HCEC 1CT (cell line): ENCODE results near the gene GADL1.

Source experiments
- DNase-seq: peaks from one replicate; pipeline ENCODE4 v3.0.0-alpha.2; 2017

The GADL1 gene

GRCh38 chr3:30753766-30754165, 140.7 kb downstream of the GADL1 start:
- no peak for DNase-seq

DNA sequence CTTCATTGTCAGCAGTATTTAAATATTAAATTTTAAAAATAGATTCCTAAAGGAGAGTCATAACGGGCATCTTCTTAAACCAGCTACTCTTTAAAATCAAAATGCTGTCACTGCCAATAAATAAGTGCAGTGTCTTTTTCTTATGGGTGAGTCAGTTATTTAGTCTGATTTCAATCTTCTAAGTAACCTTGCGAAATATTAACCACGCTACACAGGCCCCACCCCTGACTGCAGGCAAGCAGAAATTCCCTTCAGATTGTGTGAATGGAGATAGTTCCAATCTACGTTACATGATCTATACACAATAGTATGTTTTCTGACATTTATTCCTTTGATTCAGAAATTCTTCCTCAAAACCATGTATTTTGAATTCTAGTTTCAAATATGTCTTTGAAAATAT, 141.5 kb downstream of the GADL1 start:
- peak; percentile 82 for DNase-seq

DNA sequence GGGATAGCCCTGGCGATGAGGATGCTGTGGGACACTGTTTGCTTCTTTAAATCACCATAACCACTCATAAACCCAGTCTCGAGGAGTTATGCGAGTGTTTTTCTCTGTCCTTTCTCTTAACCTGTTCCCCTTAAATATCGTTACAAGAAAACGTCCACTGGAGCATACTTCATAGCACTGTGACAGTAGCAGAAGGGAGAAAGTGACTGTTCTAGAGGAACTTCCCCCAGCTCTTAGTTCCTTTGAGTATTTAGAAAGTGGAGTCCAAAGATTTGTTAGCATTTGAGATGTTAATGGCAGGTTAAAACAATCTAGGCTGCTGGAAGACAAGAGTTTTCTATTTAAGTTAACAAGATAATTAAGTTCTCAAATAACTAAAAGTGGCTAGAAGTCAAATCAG, 142.0 kb downstream of the GADL1 start:
- DNase-seq, result no peak

GRCh38 chr3:30751610-30752299, 142.7 kb downstream of the GADL1 start:
- peak; percentile 37 for DNase-seq

- DNase-seq, result no peak
Observed at GRCh38 chr3:30750967-30751366, 143.5 kb downstream of the GADL1 start.

DNA sequence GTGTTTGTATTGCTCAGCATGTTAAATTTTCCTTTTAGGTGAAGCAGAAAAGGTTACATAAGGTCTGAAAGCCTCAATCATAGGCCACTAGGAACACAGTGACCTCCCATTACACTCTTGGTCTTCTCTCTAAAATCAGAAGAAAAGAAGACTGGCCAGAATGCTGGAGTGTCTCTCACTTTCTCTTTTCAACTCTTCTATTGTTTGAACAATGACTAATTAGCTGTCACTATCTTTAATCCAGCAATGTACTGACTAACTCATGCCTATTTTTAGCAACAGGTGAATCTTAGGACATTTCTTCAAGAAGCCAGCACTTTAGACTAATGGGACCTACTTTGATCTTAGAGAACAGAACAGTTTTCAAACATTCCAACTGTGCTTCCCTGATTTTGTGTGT, 145.2 kb downstream of the GADL1 start:
- no peak for DNase-seq

DNA sequence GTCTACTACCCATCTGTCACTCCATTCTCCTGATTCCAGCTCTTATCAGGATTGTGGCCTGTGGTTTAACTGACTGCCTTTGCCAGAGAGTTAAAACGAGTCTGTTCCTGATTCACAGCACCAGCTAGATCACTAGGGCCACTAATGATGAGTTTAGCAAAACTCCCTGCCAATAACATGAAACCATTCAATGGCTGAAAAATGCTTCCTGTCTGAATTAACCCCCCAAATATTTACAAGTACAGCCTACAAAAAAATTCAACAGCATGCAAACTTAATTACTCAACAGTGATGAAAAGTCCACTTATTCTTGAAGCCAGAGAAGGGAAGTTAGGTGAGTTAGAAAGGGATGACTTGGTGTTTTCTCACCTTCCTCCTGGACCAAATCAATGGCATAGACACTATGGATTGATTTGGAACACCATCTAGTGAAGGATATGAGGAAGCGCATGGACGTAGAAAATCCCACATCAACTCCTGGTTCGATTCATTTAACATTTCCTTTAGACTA, 146.6 kb downstream of the GADL1 start:
- peak; percentile 44 for DNase-seq

- DNase-seq, result no peak
Observed at GRCh38 chr3:30743641-30744317, 150.7 kb downstream of the GADL1 start.

GRCh38 chr3:30742796-30743619, 151.5 kb downstream of the GADL1 start:
- DNase-seq, result no peak

DNA sequence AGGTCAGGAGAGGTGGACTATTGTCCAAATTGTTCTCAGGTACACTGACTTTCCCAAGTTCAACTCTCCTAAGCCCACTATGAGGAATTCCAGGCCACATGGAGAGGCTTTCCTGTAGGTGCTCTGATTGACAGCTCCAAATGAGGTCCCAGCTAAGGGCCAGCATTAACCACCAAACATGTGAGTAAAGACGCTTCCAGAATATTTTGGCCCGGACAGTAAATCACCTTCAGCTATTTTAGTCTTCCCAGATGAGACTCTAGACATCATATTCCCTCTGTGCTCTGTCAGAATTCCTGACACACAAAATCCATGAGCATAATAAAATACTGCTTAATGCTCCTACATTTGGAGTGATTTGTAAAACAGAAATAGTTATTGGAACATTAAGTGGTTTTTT, 152.6 kb downstream of the GADL1 start:
- no peak for DNase-seq

DNA sequence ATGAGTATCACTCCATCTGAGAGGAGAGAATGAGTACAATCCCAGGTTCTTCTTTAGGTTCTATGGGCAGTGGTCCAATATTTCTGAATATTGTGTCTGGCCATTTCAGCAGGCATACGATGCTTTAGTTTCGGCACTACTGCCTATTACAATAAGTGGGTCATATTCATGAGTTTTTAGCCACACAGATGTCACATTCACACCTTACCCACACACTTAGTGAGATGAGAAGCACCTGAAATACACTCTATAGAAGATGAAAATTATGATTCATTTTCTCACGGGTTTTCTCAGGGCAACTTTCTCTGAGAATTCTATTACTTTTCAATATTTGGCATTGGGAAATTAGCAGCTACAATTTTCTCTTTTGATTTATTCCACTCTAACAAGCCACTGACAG, 155.9 kb downstream of the GADL1 start:
- DNase-seq, result no peak

DNA sequence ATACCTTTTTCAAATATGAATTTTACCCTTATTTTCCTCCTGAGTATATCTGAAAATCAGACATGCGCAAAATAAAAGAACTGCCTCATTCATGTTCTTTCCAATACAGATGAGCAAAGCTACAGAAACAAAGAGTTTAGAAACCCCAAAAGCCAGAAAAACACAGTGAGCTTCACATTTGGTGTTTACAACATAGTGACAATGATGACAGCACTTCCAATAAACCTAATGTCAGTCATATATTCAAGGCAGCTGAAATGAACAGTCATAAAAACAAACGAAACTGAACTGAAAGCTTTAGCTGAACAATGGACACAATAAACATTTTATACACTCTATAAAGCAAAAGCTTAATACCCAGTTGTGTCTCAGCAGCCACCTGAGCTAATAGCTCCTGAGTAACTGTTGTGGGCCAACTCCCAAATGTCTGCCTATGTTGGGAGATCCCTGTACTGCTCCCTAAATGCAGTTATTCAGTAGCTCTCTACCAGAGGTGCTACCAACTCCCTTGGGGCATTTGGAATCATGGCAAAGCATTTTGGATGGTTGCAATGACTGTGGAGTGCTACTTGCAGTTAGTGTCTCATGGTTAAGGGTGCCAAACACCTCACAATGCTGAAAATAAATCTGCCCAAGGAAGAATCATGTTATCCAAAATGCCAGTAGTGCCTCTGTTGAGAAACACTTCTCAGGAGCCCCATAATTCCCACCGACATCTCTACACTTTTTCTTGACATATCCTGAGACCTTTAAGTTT, 156.5 kb downstream of the GADL1 start:
- DNase-seq, result no peak

GRCh38 chr3:30733696-30734095, 160.8 kb downstream of the GADL1 start:
- no peak for DNase-seq

GRCh38 chr3:30733209-30733608, 161.3 kb downstream of the GADL1 start:
- DNase-seq, result no peak

- no peak for DNase-seq
Observed at GRCh38 chr3:30730967-30731366, 163.5 kb downstream of the GADL1 start.

GRCh38 chr3:30729936-30730335, 164.5 kb downstream of the GADL1 start:
- no peak for DNase-seq

- no peak for DNase-seq
Observed at GRCh38 chr3:30729512-30729911, 164.9 kb downstream of the GADL1 start.

DNA sequence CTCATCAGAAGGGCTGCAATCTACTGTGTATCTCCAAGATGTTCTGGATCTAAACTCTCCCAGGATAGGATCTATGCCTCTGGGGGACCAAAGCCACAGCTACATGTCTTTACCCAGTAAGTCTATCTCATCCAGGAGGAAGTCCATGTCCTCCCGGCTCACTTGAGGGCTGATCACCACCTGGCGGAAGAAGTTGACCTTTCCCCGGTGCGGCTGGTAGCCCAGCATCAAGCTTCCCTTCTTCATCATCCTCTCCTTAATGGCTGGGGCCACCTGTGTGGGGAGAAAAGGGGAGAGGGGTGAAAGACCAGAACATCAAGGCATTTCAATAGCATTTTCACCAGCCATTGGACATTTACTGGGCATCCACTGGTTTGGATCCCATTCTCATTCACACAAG, 166.3 kb downstream of the GADL1 start:
- no peak for DNase-seq

DNA sequence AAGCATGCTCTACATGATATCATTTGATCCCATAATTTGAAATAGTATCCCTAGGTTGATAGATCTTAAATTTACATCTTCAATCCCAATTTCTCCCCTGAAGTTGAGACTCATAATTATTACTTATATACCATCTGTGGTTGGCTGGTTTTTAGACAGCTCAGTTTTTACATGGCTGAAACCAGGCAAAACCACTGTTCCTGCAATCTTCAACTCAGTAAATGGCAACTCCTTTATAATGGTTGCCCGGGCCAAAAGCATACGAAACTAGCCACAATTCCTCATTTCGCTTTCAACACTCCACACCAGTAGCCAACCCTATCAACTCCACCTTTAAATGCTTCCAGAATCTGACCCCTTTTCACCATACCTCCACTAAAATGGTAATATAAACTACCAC, 169.6 kb downstream of the GADL1 start:
- no peak for DNase-seq

DNA sequence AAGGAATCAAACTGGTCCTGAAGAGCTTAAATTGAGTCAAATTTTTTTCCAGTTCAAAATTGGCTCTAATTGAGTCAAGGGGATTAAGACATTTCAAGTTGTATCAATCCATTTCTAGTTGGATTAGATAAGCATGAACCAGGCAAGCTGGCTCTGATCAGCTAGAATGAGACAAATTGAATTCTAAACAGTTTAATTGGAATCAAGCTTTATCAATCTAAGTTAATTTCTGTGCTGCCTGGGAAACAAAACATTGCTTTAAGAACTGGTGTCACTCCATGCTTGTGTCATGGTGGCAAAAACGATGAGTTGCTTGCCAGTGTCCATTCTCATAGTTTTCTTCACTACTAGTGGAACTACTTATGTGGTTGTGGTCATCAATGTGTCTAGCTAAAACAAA, 171.2 kb downstream of the GADL1 start:
- no peak for DNase-seq

DNA sequence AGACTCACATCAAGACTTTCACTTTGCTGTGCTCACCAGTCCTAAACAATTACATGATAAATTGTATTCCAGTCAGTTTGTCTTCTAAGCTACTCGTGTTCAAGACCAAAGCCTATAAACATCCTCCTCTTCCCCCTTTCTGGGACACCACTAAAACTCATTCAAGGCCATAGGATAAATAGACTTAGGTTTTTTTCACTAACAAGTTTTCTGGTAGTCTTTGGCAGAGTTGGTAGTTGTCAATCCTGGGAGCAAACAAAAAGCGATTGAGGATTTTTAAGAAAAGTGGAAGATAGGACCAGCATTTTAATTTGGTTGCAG, 173.2 kb downstream of the GADL1 start:
- no peak for DNase-seq

GRCh38 chr3:30720586-30721313, 173.7 kb downstream of the GADL1 start:
- peak; percentile 92 for DNase-seq
